HL-60 (cell line): Measurements from ENCODE around the gene SLCO4A1.

Source experiments
- CTCF ChIP-seq: IDR thresholded peaks from one replicate; pipeline ENCODE4 v1.5.1; 2011; ENCODE audit warnings: low read length, control low read depth, inconsistent platforms; ENCODE audit not compliant: insufficient read depth
- POLR2AphosphoS5 ChIP-seq: IDR thresholded peaks from 2 replicates; pipeline ENCODE4 v1.6.1; 2012; ENCODE audit warnings: low read depth

- no peak for TF ChIP-seq CTCF
- TF ChIP-seq POLR2AphosphoS5, result no peak
Measured at GRCh38 chr20:62629864-62630470, 12.3 kb upstream of the SLCO4A1 start.
